NCI-H1694 treated with DMSO at 0.1 percent for 48 hours (cell line): ENCODE measurements around the gene GRIK1.

ENCODE experiments used
- DNase-seq: peaks from one replicate; lab custom pipeline; 2025; lab: John Stamatoyannopoulos, UW

GRIK1 gene

GRCh38 chr21:29671728-29672127, 268.1 kb downstream of the GRIK1 start:
- DNase-seq, result no peak

GRCh38 chr21:29670228-29670627, 269.6 kb downstream of the GRIK1 start:
- DNase-seq, result no peak

- no peak for DNase-seq
Observed at GRCh38 chr21:29669416-29669815, 270.4 kb downstream of the GRIK1 start.

- no peak for DNase-seq
Observed at GRCh38 chr21:29667651-29668050, 272.1 kb downstream of the GRIK1 start.

GRCh38 chr21:29664615-29665014, 275.2 kb downstream of the GRIK1 start:
- no peak for DNase-seq

GRCh38 chr21:29661672-29662442, 277.9 kb downstream of the GRIK1 start:
- DNase-seq, result no peak

GRCh38 chr21:29660047-29660720, 279.6 kb downstream of the GRIK1 start:
- DNase-seq, result no peak

GRCh38 chr21:29658934-29659203, 280.9 kb downstream of the GRIK1 start:
- no peak for DNase-seq

- no peak for DNase-seq
Observed at GRCh38 chr21:29658177-29658933, 281.4 kb downstream of the GRIK1 start.

- DNase-seq, result no peak
Observed at GRCh38 chr21:29657240-29657989, 282.4 kb downstream of the GRIK1 start.

- DNase-seq, result no peak
Observed at GRCh38 chr21:29656504-29657239, 283.1 kb downstream of the GRIK1 start.

- no peak for DNase-seq
Observed at GRCh38 chr21:29655577-29655976, 284.2 kb downstream of the GRIK1 start.

- DNase-seq, result no peak
Observed at GRCh38 chr21:29654855-29655254, 284.9 kb downstream of the GRIK1 start.

- no peak for DNase-seq
Observed at GRCh38 chr21:29654203-29654602, 285.6 kb downstream of the GRIK1 start.

GRCh38 chr21:29650523-29651022, 289.2 kb downstream of the GRIK1 start:
- DNase-seq, result peak; percentile 66

- DNase-seq, result no peak
Observed at GRCh38 chr21:29649406-29649814, 290.4 kb downstream of the GRIK1 start.

- DNase-seq, result no peak
Observed at GRCh38 chr21:29648710-29649240, 291.0 kb downstream of the GRIK1 start.

GRCh38 chr21:29647353-29647781, 292.4 kb downstream of the GRIK1 start:
- DNase-seq, result no peak

GRCh38 chr21:29645666-29646553, 293.9 kb downstream of the GRIK1 start:
- no peak for DNase-seq

GRCh38 chr21:29643289-29643688, 296.5 kb downstream of the GRIK1 start:
- no peak for DNase-seq
